Mucosa of rectum (tissue), 2 donors: ENCODE data around the gene SLC9A9.
"Not testable (repeated sequence)": the region's sequence is repeated elsewhere in the genome, so short reads cannot be mapped to it uniquely, and the experiment has no call there.

Experiments
- H3K27ac ChIP-seq, 2 donors: one replicate each; pipeline ENCODE4 v1.7.0; 2013; ENCODE audit warnings: inconsistent platforms in 2 of 2, low read depth in 2 of 2, low read length in 2 of 2
- H3K27me3 ChIP-seq, 2 donors: one replicate each; pipeline ENCODE4 v1.7.0; 2013; ENCODE audit warnings: low read length in 2 of 2; ENCODE audit not compliant: control insufficient read depth in 2 of 2, insufficient read depth in 2 of 2
- H3K36me3 ChIP-seq, 2 donors: one replicate each; pipeline ENCODE4 v1.7.0; 2013; ENCODE audit warnings: low read length in 2 of 2; ENCODE audit not compliant: control insufficient read depth in 2 of 2, insufficient read depth in 2 of 2
- H3K4me1 ChIP-seq, 2 donors: one replicate each; pipeline ENCODE4 v1.7.0; 2013; ENCODE audit warnings: low read length in 2 of 2, mild to moderate bottlenecking in 1 of 2; ENCODE audit not compliant: control insufficient read depth in 2 of 2, insufficient read depth in 2 of 2
- H3K4me3 ChIP-seq, 2 donors: one replicate each; pipeline ENCODE4 v1.7.0; 2013; ENCODE audit warnings: low read length in 2 of 2
- H3K9ac ChIP-seq, 2 donors: one replicate each; pipeline ENCODE4 v1.7.0; 2013; ENCODE audit warnings: low read length in 2 of 2, low read depth in 1 of 2, mild to moderate bottlenecking in 1 of 2
- H3K9me3 ChIP-seq, 2 donors: one replicate each; pipeline ENCODE4 v1.7.0; 2013; ENCODE audit warnings: low read length in 2 of 2; ENCODE audit not compliant: control insufficient read depth in 2 of 2
- donor health status: healthy.
- donor health status: Normal muscosa, but diverticular disease.

Gene SLC9A9

GRCh38 chr3:143280984-143281383, 567.3 kb downstream of the SLC9A9 start:
- Histone ChIP-seq H3K9me3 (no peaks in the 10 kb centered on the region), H3K27ac (no peak overlapping the region), H3K4me3 (no peak overlapping the region), H3K4me1 (no peaks in the 10 kb centered on the region), H3K9ac (no peak overlapping the region), H3K36me3 (no peaks in the 10 kb centered on the region), H3K27me3 (no peaks in the 10 kb centered on the region)

- not testable (repeated sequence) for H3K9ac ChIP-seq, H3K36me3 ChIP-seq, H3K27me3 ChIP-seq, H3K9me3 ChIP-seq, H3K27ac ChIP-seq, H3K4me1 ChIP-seq, H3K4me3 ChIP-seq
These were observed 568.7 kb downstream of the SLC9A9 start for GRCh38 chr3:143279567-143279966.

DNA sequence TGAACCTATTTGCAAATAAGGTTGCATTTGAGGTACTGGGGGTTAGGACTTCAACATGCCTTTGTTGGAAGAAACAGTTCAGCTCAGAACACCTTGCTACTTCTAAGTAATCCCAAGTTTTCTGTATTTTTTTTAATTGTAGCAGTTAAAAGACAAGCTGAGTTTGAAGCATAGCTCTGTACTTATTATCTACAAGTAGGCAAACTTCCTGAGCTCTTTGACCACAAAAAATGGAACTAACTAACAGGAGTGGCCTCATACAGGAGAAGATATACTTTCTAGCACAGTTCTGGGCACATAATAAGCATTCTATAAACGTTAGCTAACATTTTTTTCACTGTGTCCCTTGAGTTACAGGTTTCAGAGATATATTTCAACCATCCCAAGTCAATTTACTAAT, 569.5 kb downstream of the SLC9A9 start:
- Histone ChIP-seq H3K27ac (no peak overlapping the region), H3K4me1 (no peaks in the 10 kb centered on the region), H3K4me3 (no peak overlapping the region), H3K36me3 (no peaks in the 10 kb centered on the region), H3K27me3 (no peaks in the 10 kb centered on the region), H3K9ac (no peak overlapping the region), H3K9me3 (no peaks in the 10 kb centered on the region)

DNA sequence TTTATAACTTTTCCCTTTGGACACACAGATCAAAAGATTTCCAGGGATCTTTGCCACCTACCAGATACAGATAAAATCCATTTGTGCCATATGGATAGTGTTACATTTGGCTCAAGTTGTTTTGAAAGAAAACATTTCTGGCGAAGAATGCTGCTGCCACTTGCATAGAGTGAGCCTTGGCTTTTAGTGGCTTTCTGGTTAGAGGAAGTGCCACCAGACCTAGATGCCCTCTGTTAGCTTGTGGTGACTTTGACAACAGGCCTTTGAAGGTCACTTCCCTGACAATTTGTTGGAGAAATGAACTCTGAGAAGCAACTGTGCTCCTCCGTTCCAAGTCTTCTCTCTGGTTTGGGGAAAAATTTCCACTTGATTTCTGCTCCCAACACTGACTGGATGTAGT, 570.7 kb downstream of the SLC9A9 start:
- H3K9ac ChIP-seq: no peak overlapping the region
- no peaks in the 10 kb centered on the region for H3K27me3 ChIP-seq
- H3K27ac ChIP-seq: no peak overlapping the region
- no peaks in the 10 kb centered on the region for H3K4me1 ChIP-seq
- H3K9me3 ChIP-seq: no peaks in the 10 kb centered on the region
- no peak overlapping the region for H3K4me3 ChIP-seq
- no peaks in the 10 kb centered on the region for H3K36me3 ChIP-seq

GRCh38 chr3:143276592-143276991, 571.7 kb downstream of the SLC9A9 start:
- Histone ChIP-seq H3K4me3 (no peak overlapping the region), H3K27me3 (no peaks in the 10 kb centered on the region), H3K9me3 (no peaks in the 10 kb centered on the region), H3K27ac (no peak overlapping the region), H3K4me1 (no peaks in the 10 kb centered on the region), H3K9ac (no peak overlapping the region), H3K36me3 (no peaks in the 10 kb centered on the region)

GRCh38 chr3:143273975-143274690, 574.1 kb downstream of the SLC9A9 start:
- no peaks in the 10 kb centered on the region for H3K36me3 ChIP-seq
- H3K4me3 ChIP-seq: no peak overlapping the region
- H3K4me1 ChIP-seq: no peaks in the 10 kb centered on the region
- no peak overlapping the region for H3K27ac ChIP-seq
- H3K27me3 ChIP-seq: no peaks in the 10 kb centered on the region
- no peaks in the 10 kb centered on the region for H3K9me3 ChIP-seq
- no peak overlapping the region for H3K9ac ChIP-seq

- Histone ChIP-seq H3K4me3 (no peak overlapping the region), H3K4me1 (no peaks in the 10 kb centered on the region), H3K27me3 (no peaks in the 10 kb centered on the region), H3K27ac (no peak overlapping the region), H3K36me3 (no peaks in the 10 kb centered on the region), H3K9me3 (no peaks in the 10 kb centered on the region), H3K9ac (no peak overlapping the region)
These were observed 577.1 kb downstream of the SLC9A9 start for GRCh38 chr3:143271136-143271535.

DNA sequence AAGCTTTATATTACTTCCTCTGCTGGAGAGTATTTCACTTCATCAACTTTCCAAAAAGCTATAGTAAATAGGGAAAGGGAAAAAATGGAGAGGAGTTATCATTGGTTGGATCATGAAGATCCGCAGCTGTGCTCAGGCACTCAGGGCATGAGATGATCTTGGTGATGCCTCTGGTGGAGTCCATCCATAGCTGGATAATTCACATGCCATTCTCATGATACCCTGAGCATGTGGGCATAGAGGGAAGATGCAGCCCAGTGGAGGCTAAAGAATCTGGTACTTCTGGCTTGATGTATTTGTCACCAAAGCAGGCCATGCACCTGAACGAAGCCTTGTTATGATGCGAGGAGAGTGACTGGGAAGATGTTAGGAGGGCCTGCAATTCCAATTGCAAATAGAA, 578.5 kb downstream of the SLC9A9 start:
- Histone ChIP-seq H3K27me3 (no peaks in the 10 kb centered on the region), H3K27ac (no peak overlapping the region), H3K4me1 (no peaks in the 10 kb centered on the region), H3K36me3 (no peaks in the 10 kb centered on the region), H3K9me3 (no peaks in the 10 kb centered on the region), H3K4me3 (no peak overlapping the region), H3K9ac (no peak overlapping the region)

GRCh38 chr3:143267989-143268388, 580.3 kb downstream of the SLC9A9 start:
- Histone ChIP-seq H3K9ac (no peak overlapping the region), H3K36me3 (no peaks in the 10 kb centered on the region), H3K4me3 (no peak overlapping the region), H3K27ac (no peak overlapping the region), H3K27me3 (no peaks in the 10 kb centered on the region), H3K4me1 (no peaks in the 10 kb centered on the region), H3K9me3 (no peaks in the 10 kb centered on the region)

DNA sequence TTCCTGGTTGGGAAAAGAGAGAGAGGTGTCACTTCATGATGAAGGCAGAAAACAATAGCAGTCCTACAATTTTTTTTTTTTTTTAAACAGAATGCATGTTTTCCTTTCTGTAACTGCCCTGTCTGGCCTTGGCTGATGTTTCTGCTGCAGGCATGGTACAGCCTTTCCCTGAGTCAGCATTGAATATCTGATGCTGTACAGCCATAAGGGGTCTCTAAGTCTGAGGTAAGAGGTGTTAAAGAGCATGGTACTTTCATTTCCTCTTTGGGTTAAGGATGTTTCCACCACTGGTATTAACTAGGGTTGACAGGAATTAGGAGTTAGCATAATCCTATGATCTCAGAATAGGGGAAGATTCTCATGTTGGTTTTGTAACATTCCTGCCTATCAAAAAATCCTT, 581.3 kb downstream of the SLC9A9 start:
- no peaks in the 10 kb centered on the region for H3K36me3 ChIP-seq
- no peak overlapping the region for H3K27ac ChIP-seq
- no peak overlapping the region for H3K9ac ChIP-seq
- H3K9me3 ChIP-seq: no peaks in the 10 kb centered on the region
- no peaks in the 10 kb centered on the region for H3K4me1 ChIP-seq
- no peaks in the 10 kb centered on the region for H3K27me3 ChIP-seq
- no peak overlapping the region for H3K4me3 ChIP-seq

DNA sequence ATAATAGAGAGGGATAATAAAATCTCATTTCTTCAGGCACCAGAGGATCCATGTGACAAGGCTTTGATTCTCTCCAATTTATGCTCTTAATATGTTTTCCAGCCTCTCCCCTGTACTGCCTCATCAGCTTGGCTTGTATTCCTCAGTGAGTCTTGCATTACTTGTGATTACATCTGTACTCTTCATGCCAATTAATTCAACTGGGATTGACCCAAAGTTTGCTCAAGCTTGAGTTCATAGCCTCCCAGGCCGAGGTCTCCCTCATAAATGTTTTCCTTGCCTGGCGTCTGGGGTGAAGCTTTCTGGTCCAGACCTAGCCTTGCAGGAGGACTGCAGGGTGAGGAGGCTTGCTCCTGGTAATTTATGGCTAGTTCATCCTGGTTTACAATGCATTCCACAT, 581.8 kb downstream of the SLC9A9 start:
- Histone ChIP-seq H3K9me3 (no peaks in the 10 kb centered on the region), H3K27me3 (no peaks in the 10 kb centered on the region), H3K4me3 (no peak overlapping the region), H3K9ac (no peak overlapping the region), H3K36me3 (no peaks in the 10 kb centered on the region), H3K27ac (no peak overlapping the region), H3K4me1 (no peaks in the 10 kb centered on the region)
